SK-N-SH (cell line): ENCODE data around the gene FBXW10B. TPM values are rescaled to one million over a fixed set of nuclear protein-coding genes. Genes with fewer than 3 reads are reported as not detected.
"Not testable (repeated sequence)": the region's sequence is repeated elsewhere in the genome, so short reads cannot be mapped to it uniquely, and the experiment has no call there.

ENCODE experiments used
- CTCF ChIA-PET: fragments of 300-600, 350-600 bp; formaldehyde crosslinking; extraction: SDS; loops from one replicate; lab custom pipeline; 2021; lab: Yijun Ruan, JAX
- POLR2A ChIA-PET: fragments of 350-600 bp; sonication (Branson Sonifier 250); formaldehyde crosslinking; extraction: SDS; loops from one replicate; lab custom pipeline; 2020; ENCODE audit warnings: antibody characterized with exemption, inconsistent platforms; lab: Yijun Ruan, JAX
- DNase-seq: peaks from one replicate; pipeline ENCODE4 v3.0.0; 2012
- H2AFZ ChIP-seq: fragments of 200-600 bp; sonication (generic); 2 replicates; pipeline ENCODE4 v1.8.1; 2016; ENCODE audit warnings: antibody characterized with exemption, mild to moderate bottlenecking, low read depth
- H3F3A ChIP-seq: fragments of 200-600 bp; sonication (generic); replicated peaks from 2 replicates; pipeline ENCODE3; 2016; ENCODE audit warnings: antibody characterized with exemption, mild to moderate bottlenecking; ENCODE audit not compliant: insufficient read depth
- H3K27ac ChIP-seq, 2 experiments: fragments of 200-500 bp in 1 of 2; fragments of 200-600 bp in 1 of 2; sonication (Bioruptor generic) in 1 of 2; sonication (generic), shearing (Covaris generic) in 1 of 2; 2 replicates each; pipeline versions ENCODE4 v1.5.1 to v1.6.1; 2014 to 2016; ENCODE audit warnings: low read depth in 2 of 2, inconsistent platforms in 1 of 2, low read length in 1 of 2, mild to moderate bottlenecking in 1 of 2, mixed read lengths in 1 of 2
- H3K27me3 ChIP-seq: fragments of 200-600 bp; sonication (generic), shearing (Covaris generic); 2 replicates; pipeline ENCODE4 v1.6.1; 2016; ENCODE audit warnings: mixed run types; ENCODE audit not compliant: insufficient read depth
- H3K36me3 ChIP-seq, 2 experiments: fragments of 200-500 bp in 1 of 2; fragments of 200-600 bp in 1 of 2; sonication (Bioruptor generic) in 1 of 2; sonication (generic) in 1 of 2; replicated peaks in 1 of 2; 2 replicates each; pipeline versions ENCODE3 to v1.5.1; 2014 to 2016; ENCODE audit warnings: low read length in 1 of 2, mild to moderate bottlenecking in 1 of 2; ENCODE audit not compliant: insufficient read depth in 2 of 2, control insufficient read depth in 1 of 2
- H3K4me1 ChIP-seq, 2 experiments: fragments of 200-500 bp in 1 of 2; fragments of 200-600 bp in 1 of 2; sonication (Bioruptor generic) in 1 of 2; sonication (generic), shearing (Covaris generic) in 1 of 2; 2 replicates each; pipeline versions ENCODE4 v1.5.1 to v1.6.1; 2014 to 2016; ENCODE audit warnings: low read depth in 1 of 2, low read length in 1 of 2, mixed run types in 1 of 2; ENCODE audit not compliant: insufficient read depth in 2 of 2, control insufficient read depth in 1 of 2
- H3K4me2 ChIP-seq: fragments of 200-600 bp; sonication (generic), shearing (Covaris generic); 2 replicates; pipeline ENCODE4 v1.6.1; 2017; ENCODE audit warnings: mixed run types
- H3K4me3 ChIP-seq, 2 experiments: fragments of 200-500 bp in 1 of 2; fragments of 200-600 bp in 1 of 2; sonication (Bioruptor generic) in 1 of 2; sonication (generic), shearing (Covaris generic) in 1 of 2; 2 replicates each; pipeline versions ENCODE4 v1.5.1 to v1.8.1; 2014 to 2016; ENCODE audit warnings: low read depth in 2 of 2, inconsistent platforms in 1 of 2, low read length in 1 of 2, mild to moderate bottlenecking in 1 of 2, mixed read lengths in 1 of 2, moderate library complexity in 1 of 2
- H3K79me2 ChIP-seq: fragments of 200-600 bp; sonication (generic); 2 replicates; pipeline ENCODE4 v1.8.1; 2017; ENCODE audit warnings: mild to moderate bottlenecking; ENCODE audit not compliant: insufficient read depth
- H3K9ac ChIP-seq: fragments of 200-600 bp; sonication (generic); 2 replicates; pipeline ENCODE4 v1.6.1; 2017; ENCODE audit warnings: mixed run types
- H3K9me2 ChIP-seq: fragments of 200-600 bp; sonication (generic); 2 replicates; pipeline ENCODE4 v1.6.1; 2017; ENCODE audit warnings: mixed run types
- H3K9me3 ChIP-seq: fragments of 200-600 bp; sonication (generic); 2 replicates; pipeline ENCODE4 v1.6.1; 2017; ENCODE audit warnings: mixed run types, mild to moderate bottlenecking, moderate library complexity
- H4K20me1 ChIP-seq: fragments of 200-600 bp; sonication (generic); 2 replicates; pipeline ENCODE4 v1.6.1; 2017; ENCODE audit warnings: mild to moderate bottlenecking, mixed run types; ENCODE audit not compliant: insufficient read depth
- WGBS: methylation state at CpG from one replicate; pipeline ENCODE4 v1.1.6; 2017; ENCODE audit warnings: low lambda C conversion rate; 5-methylcytosine and 5-hydroxymethylcytosine counted together
- polyA plus RNA-seq, 3 experiments: library from polyadenylated mRNA; depleted of rRNA; stranded (reverse); fragments of >200 nt; gene quantifications; 2 replicates each; pipeline ENCODE4 v1.2.3, GENCODE V29; 2012

Gene FBXW10B
- polyA plus RNA-seq, 1 of the 3 experiments (the other 2 are of a cell fraction), result 0.46 TPM

DNA sequence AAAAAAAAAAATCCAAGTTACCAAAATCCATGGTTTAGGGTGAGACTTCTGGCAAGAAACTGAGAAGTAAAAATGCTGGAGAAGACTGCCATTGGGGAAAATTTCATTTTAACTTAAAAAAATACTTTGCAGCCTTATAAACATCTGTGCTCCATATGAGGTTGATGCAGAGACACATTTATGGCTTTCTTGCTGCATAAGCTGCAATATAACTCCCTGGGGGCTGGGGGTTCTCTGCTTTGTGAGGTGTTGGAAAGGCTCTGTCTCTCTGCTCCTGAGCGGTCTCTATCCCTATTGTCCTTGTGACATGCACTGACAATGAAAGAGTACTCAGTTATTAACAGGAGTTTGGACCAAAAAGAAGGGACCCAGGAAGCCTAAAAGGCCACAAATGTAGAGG lies 6.4 kb downstream of the FBXW10B start:
- CTCF ChIA-PET, H3F3A ChIP-seq, H3K9ac ChIP-seq, H3K27me3 ChIP-seq, H3K4me1 ChIP-seq, H3K4me3 ChIP-seq, H4K20me1 ChIP-seq, H3K9me3 ChIP-seq, H2AFZ ChIP-seq, H3K79me2 ChIP-seq, H3K27ac ChIP-seq, H3K36me3 ChIP-seq, POLR2A ChIA-PET, DNase-seq, H3K4me2 ChIP-seq, H3K9me2 ChIP-seq: not testable (repeated sequence)
- 86% methylated on average over 1 of the region's 1 CpG for WGBS

DNA sequence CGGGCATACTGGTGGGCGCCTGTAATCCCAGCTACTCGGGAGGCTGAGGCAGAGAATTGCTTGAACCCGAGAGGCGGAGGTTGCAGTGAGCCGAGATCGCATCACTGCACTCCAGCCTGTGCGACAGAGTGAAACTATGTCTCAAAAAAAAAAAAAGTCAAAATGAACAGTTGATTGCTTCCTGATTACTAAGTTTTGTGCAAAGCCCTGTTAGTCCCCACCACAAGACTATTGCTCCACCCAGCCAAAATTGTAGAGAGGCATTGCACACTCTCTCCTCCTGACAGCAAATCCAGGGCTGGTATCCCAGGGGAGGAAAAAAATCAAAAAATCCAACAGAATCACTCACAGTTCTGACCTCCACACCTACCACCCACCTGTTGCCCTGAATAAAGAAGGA lies 26.5 kb downstream of the FBXW10B start:
- H3K36me3 ChIP-seq, H3K4me1 ChIP-seq, H3K9me3 ChIP-seq, CTCF ChIA-PET, H3K27ac ChIP-seq, H3F3A ChIP-seq, H3K4me2 ChIP-seq, H4K20me1 ChIP-seq, H3K9ac ChIP-seq, H3K4me3 ChIP-seq, H3K79me2 ChIP-seq, DNase-seq, H3K9me2 ChIP-seq, POLR2A ChIA-PET, H3K27me3 ChIP-seq, H2AFZ ChIP-seq: not testable (repeated sequence)
- 96% methylated on average over 8 of the region's 8 CpGs for WGBS

DNA sequence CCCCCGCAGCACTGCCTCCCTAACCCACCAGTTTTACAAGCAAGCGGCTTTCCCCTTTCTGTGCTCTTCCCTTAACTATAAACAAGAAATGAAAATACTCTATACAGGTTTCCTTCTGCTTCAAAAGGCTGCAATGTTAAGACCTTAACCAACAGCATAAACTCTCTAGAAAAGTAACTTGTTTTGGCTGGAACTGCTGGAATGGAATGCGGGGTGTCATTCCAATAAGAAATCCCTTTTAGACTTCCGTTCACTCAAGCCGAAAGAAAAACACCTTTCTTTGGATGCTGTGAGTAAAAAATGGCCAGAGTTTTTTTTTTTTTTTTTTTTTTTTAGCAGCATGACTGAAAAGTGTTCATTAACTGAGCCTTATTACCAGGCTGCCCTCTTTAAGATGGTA lies 27.5 kb downstream of the FBXW10B start:
- H3K27ac ChIP-seq, H3K9me2 ChIP-seq, DNase-seq, H3K4me2 ChIP-seq, H3K79me2 ChIP-seq, H3K4me1 ChIP-seq, CTCF ChIA-PET, H4K20me1 ChIP-seq, POLR2A ChIA-PET, H3K27me3 ChIP-seq, H3K9me3 ChIP-seq, H3K9ac ChIP-seq, H3K4me3 ChIP-seq, H3F3A ChIP-seq, H2AFZ ChIP-seq, H3K36me3 ChIP-seq: not testable (repeated sequence)
- WGBS, result 89% methylated on average over 5 of the region's 5 CpGs

DNA sequence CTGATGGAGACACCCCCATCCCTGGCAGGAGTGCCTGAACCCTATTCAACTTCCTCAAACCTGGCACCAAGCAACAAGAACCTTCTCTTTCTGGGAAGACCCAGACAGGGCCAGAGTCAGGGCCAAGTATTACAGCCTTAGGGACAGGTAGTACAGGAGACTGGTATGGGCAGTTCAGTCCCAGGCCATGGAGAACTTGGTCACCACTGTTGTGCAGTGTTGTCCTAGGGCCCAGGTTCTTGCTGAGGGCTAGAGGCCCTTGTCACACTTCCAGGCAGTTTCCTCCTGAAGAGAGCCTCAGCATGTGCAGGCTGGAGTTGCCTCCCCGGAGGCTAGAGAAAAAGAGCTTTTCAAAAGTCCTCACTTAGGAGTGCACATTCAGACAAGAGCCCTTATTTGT lies 28.7 kb downstream of the FBXW10B start:
- H3K9ac ChIP-seq, H3F3A ChIP-seq, H2AFZ ChIP-seq, POLR2A ChIA-PET, DNase-seq, H3K4me1 ChIP-seq, H3K27ac ChIP-seq, H3K79me2 ChIP-seq, H3K9me2 ChIP-seq, H4K20me1 ChIP-seq, CTCF ChIA-PET, H3K4me3 ChIP-seq, H3K4me2 ChIP-seq, H3K9me3 ChIP-seq, H3K27me3 ChIP-seq, H3K36me3 ChIP-seq: not testable (repeated sequence)
- 100% methylated on average over 1 of the region's 1 CpG for WGBS

DNA sequence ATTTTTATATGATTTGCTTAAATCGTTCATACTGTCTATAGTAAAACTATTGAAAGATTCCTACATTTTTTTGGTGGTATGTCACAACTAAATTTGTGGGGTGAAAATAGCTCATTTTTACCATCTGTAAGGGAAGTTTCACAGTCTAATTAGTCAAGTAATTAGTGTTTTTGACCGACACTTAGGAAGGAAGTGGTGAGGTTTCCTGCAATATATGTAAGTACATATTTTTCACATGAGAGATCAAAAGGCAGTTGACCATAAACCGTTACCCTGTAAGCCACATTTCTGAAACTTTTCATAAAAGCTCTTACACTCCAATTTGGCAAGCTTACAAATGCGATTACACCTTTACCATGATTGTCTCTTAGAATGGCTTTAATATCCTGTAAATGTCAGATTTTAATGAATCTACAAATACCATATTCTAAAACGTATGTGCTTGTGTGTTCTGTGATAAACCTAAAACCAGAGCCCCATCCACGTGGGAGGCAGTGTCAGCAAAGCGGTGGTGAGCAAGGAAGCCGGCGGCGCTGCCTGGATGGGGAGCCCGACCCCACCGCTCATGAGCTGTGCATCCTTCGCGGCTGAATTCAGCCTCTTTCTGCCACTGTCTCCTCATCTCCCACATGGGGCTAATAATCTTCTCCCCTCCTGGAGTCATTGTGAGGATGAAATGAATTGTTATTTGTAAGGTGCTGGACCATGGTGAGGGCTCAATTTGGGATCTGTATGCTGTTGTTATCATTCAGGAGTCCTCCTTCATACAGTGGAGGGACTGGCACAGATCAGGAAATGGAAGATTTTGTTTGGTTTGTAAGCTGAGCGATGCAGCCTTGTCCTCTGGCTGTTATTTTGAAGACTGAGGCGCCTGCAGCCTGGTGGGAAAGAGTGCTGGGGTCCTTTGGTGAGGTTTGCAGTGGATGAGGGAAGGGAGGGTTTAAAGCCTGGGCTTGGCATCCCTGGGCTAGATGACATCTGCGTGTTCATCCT lies 29.7 kb downstream of the FBXW10B start:
- POLR2A ChIA-PET, DNase-seq, H3F3A ChIP-seq, H3K9ac ChIP-seq, CTCF ChIA-PET, H2AFZ ChIP-seq, H3K9me3 ChIP-seq, H3K27me3 ChIP-seq, H4K20me1 ChIP-seq, H3K27ac ChIP-seq, H3K36me3 ChIP-seq, H3K4me1 ChIP-seq, H3K79me2 ChIP-seq, H3K9me2 ChIP-seq, H3K4me3 ChIP-seq, H3K4me2 ChIP-seq: not testable (repeated sequence)
- WGBS, result 74% methylated on average over 10 of the region's 17 CpGs

DNA sequence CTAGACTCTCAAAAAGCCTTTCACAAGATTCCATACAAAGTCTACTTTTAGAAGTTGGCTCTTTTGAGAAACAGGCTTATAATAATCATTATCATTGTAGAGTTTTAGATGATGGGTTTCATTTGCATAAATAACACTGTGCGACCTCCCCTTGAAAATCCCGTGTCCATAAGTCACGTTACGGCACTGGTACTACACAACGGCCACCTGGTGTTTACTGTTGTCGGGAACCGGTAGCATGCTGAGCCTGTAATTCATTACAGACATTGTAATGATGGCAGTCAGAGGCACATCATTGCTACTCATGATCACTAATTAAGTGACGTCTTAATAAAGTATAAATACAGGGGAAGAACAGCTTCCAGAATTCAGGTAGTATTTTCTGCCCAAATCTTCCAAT lies 31.5 kb downstream of the FBXW10B start:
- H3K4me3 ChIP-seq, H3K27me3 ChIP-seq, H3K27ac ChIP-seq, H4K20me1 ChIP-seq, H2AFZ ChIP-seq, DNase-seq, H3K9me3 ChIP-seq, CTCF ChIA-PET, H3K4me1 ChIP-seq, H3K79me2 ChIP-seq, H3K4me2 ChIP-seq, H3F3A ChIP-seq, POLR2A ChIA-PET, H3K36me3 ChIP-seq, H3K9me2 ChIP-seq, H3K9ac ChIP-seq: not testable (repeated sequence)
- 77% methylated on average over 8 of the region's 8 CpGs for WGBS
